GM18498 (cell line): ENCODE measurements around the gene XIRP1.

Experiments
- ATAC-seq: cut with Tn5 transposase; IDR thresholded peaks from one replicate; pipeline ENCODE4 v1.9.1; 2021; ENCODE audit warnings: mild to moderate bottlenecking, moderate library complexity; ENCODE audit not compliant: unreplicated experiment

The XIRP1 gene

DNA sequence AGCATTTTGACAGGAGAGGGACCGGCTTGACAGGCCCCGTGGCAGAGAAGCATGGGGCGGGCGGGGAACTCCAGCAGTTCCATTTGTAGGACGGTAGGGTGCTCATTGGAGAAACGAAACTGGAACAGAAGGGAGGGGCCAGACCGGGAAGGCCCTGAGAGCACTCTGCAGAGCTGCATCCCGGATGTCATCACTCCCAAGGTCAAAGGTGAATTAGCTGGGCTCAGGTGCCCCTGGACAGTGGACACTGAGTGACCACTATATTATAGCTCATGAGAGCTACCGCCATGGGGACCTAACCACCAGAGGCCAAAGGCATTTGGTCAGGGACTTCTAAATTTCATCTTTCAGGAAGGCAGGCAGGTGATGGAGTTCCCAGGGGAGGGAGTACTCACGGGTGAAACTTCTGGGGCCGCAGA is 46.3 kb downstream of the XIRP1 start:
- no peak for ATAC-seq

DNA sequence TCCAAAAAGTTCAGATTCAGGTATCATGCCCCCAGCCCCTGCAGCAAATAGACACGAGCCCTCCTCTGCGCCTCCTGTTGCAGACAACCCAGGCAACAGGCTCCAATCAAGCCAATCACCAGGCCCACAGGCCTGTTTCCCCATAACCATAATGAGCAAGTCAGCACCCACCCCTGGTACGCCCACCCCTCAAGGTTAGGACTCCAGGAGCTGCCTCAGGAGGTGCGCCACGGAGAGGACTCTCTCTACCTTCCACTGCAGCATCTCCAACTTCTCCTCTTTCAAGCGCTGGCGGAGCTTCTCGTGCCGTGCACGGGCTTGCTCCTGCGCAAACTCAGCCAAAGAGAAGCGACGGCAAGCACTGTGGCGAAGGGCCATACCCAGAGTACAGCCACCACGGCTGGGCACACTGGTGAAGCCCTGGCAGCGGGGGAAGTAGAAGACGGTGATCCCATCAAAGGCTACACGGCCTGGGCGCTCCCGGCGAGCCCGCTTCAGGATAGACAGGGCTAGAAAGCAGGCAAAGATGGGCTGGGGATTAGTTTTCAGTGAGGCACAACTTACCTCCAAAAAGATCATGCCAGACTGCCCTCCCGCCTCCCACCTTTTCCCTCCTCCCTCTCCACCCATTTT is 47.5 kb downstream of the XIRP1 start:
- no peak for ATAC-seq

DNA sequence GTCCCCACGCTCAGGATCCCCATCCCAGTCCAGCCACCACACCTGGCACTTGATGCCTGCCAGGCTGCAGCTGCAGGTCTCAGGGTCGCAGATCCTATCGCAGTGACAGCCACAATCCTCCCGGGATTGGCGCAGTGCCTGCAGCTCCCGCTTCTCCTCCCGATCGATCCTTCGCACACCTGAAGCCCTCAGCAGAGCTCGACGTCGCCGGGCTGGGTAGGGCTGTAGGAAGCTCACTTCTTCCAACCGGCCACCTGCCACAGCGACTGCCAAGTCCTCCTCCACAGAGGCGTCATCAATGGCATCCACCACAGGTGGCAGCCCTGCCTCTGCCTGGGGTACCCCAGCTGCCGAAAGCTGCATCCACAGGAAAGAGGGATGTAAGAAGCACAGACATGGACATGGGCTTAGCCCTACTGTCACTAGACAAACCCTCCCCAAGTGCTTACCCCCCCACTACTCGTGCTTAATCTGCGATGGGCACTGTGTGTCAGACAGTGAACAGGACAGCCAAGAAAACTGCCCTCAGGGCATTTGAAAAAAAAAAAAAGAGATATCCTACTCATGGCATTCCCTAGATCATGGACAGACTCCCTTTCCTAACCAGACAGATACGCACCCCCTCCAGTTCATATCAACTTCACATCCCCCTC is 48.2 kb downstream of the XIRP1 start:
- no peak for ATAC-seq

DNA sequence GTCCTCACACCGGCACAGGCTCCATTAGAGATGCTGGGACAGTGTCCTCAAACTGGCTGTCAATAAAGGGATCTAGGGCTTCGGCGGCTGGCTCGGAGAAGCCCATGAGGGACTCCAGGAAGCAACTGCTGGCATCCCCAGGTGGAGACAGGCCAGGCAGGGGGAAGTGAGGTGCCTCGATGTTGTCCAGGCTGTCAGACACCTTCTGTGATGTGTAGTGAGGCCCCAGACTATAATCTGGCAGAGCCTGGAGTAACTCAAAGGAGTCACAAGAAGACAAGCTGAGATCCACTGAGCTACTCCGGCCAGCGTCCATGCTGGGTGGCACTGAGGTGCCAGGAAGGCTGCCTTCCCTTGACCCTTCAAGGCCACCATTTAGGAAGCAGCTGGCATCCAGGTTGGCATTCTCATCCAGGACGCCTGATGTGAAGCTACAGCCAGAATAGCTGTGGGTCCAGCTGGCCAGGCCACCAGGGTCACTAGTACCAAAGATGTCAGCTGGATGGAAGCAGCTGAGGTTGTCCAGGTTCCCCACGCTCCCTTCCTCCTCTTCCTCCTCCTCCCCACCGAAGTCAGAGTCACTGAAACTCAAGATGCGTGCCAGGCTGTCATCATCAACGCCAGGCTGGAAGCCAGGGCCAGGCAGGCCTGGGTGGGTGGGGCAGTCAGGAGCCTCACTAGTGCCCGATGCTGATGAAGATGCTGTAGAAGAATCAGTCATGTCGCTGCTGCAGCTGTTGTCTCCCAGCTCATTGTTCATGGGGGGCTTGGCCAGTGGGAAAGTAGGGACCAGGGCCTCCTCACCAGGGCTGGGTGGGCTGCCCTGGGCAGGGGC is 49.1 kb downstream of the XIRP1 start:
- ATAC-seq = no peak

DNA sequence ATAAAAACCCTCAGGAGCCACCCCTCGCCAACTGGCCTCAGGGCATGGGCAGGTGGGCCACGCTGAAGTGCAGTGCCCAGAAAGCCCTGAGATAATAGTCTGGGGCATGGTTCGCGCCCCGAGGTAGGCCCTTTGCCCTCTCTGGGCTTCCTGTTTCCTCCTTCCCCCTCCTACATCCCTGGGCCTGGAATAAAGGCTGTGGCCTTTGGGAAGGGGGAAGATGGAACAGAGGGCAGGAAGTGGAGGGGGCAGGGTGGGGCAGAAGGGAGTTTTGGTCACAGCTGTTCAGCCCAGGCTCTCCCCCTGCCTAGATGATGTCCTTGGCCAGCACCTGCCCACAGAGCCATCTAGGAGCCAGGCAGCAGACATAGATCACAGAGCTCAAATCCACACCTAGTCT is 50.3 kb downstream of the XIRP1 start:
- no peak for ATAC-seq

DNA sequence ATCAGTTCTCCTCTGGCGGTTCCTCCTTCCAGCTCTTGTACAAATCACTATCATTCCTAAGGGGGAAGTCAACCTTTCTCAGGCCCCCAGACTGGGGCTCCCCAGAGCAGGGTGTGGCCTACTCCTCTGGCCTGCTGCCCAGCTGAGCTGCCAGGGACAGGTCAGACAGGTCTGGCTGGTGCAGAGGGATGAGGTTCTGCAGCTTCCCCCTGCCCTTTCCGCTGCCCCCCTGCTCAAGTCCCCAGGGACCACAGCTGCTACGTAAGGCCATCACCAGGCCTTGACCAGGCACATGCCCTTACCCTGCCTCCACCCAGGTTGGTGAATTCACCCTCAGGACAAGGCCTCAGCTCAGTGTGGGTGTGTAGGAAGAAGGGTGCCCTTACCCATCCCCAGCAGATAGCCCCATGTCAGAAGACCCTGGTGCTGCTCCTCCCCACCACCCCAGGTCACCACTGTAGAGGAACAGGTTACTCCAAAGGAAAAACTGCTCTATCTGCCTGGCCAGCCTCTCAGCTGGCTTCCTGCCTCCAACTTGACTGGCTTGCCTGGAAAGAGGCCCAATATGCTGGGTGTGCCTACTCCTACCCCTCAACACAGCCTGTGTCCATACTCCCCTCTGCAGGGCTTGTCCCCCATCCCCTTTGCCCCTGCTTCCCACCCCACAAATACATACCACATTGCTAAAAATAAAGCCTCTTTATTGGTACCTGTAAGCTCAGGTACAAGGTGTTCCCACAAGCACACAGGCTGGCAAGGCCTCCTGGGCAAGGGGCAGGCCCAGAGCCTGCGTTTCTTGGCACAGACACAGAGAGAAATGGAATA is 51.0 kb downstream of the XIRP1 start:
- ATAC-seq = no peak

DNA sequence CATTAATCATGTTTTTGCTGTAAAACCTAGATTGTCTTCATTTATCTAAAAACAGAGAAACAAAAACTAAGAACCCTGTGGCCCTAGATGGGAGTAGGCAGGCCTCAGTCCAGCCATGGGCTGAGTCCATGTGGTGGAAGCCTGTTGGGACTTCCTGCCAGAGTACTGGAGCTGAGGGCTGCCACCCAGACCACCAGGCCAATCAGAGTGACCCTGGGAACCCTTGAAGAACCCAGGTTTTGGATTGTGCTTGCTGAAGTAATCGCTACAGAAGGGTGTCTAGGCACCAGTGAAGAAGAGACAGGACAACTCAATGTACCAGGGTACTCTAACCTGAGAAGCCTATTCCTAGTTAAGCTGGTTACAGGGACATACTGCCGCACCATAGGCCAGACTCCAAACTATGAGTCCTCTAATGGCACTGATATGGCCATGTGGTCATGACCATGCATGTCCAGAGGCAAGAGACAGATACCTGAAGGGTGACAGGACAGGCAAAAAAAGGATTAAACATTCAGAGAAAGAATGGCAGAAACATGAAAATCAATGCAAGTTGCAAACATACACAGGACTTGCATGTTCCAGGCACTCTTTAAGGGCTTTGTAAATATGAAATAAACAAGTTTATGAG is 51.9 kb downstream of the XIRP1 start:
- no peak for ATAC-seq

DNA sequence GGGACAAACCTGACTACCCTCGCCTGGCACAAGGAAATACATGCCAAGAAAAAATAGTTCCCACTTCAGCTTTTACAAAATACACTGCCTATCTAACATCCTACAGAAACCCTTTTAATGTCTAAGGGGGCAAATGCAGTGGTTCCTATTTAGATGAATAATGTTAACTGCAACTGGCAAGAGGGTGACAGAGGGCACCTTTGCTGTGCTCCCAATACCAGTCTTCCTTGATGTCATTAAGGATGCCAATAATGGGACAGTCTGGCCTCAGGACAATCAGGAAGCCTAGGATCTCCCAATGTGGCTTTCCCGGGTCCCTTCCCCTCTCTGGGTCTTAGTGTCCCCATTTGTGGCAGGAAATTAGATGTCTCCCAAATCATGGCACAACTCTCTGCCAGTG is 53.0 kb downstream of the XIRP1 start:
- no peak for ATAC-seq

DNA sequence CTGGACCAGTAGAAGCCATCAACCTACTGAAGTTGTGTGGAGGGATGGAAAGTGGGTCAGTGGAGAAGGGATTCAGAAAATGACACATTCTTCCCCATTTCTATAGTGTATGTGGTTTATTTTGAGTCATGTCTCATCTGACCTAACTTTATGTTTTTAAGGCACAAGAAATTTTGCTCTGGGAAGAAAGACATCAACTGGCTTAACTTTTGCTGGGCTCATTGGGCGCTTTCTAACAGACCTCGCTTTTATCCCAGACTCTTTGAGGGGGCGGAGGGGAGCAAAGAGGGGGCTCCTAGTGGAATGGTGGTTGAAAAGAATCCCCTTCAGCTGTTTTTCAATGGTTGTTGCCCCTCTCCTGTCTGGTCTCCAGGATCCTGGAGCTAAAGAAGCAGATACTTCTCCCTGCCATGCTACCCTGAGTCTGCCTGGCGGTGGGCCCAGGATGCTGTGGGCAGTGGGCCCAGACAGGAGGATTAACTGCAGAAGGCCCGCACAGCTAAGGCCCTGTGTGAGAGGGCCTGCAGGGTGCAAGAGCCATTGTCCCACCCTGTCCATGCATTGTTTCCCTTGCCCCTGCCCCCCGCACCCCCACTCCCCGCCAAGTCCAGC is 53.5 kb downstream of the XIRP1 start:
- no peak for ATAC-seq

DNA sequence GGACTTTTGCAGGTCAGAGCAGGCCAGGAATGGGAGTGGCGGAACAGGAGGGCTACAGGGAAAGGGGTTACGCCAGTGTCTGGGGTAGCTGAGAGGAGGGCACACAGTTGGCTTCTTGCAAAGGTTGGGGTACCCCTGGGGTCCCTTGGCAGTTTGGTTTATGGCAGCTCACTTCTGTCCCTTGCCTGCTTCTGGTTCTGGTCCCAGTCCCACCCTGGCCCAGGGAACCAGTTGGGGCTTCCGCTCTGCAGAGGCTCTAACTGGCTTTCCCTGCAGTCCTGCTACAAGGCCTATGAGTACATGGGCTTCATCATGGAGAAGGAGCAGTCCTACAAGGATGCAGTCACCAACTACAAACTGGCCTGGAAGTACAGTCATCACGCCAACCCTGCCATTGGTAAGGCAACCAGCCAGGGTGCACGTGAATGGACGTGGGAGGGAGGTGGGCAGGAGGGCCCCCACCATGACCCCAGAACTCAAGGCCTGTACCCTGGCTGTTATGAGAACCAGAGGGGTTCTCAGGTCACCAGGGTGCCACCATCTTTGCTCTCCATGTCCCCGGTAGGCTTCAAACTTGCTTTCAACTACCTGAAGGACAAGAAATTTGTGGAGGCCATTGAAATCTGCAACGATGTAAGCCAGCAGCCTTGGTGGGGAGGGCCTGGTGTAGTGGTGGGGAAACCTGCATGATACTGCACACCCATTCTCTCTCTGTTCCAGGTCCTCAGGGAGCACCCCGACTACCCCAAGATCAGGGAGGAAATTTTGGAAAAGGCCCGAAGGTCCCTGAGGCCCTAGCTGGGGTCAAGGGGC is 54.2 kb downstream of the XIRP1 start:
- no peak for ATAC-seq

DNA sequence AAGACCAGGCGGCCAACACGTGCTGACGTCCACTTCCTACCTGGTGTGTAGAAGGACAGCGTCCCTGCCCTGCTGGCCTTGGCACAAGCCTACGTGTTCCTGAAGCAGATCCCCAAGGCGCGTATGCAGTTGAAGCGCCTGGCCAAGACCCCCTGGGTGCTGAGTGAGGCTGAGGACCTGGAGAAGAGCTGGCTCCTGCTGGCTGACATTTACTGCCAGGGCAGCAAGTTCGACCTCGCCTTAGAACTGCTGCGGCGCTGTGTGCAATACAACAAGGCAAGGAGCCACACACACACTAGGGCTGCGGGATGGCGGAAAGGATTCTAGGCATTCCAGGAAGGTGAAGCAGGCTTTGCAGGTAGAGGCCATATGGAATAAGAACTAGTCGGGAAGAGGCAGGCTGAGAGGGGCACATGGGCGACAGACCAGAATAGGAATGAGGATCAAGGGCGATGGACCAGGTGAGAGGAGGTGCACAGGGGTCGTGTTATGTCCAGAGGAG is 54.9 kb downstream of the XIRP1 start:
- no peak for ATAC-seq

DNA sequence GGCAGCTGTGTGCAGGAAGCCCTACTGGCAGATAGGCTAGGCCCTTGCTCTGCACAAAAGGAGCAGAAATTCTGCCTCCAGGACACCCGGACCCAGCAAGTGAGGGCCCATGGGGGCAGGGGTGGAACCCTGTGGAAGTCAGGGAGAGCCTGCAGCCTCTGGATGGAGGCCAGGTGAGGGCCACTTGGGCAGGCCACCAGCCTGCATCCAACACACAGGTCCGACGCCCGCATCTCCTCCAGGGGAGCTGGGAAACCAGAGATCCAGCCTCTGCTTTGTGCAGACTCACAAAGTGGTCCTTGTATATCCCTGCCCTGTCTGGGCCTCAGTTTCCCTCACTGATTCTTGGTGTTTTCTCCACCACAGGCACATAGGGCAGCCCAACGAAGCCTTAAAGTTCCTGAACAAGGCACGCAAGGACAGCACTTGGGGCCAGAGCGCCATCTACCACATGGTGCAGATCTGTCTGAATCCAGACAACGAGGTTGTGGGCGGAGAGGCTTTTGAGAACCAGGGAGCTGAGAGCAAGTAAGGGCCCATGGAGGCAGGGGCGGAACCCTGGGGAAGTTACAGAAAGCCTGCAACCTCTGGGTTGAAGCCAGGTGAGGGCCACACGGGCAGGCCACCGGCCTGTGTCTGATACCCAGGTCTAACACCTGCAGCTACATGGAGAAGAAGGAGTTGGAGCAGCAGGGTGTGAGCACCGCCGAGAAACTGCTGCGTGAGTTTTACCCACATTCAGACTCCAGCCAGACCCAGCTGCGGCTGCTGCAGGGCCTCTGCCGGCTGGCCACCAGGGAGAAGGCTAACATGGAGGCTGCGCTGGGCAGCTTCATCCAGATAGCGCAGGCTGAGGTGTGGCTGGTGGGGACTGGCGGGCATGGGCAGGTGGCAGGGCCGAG is 55.6 kb downstream of the XIRP1 start:
- no peak for ATAC-seq

DNA sequence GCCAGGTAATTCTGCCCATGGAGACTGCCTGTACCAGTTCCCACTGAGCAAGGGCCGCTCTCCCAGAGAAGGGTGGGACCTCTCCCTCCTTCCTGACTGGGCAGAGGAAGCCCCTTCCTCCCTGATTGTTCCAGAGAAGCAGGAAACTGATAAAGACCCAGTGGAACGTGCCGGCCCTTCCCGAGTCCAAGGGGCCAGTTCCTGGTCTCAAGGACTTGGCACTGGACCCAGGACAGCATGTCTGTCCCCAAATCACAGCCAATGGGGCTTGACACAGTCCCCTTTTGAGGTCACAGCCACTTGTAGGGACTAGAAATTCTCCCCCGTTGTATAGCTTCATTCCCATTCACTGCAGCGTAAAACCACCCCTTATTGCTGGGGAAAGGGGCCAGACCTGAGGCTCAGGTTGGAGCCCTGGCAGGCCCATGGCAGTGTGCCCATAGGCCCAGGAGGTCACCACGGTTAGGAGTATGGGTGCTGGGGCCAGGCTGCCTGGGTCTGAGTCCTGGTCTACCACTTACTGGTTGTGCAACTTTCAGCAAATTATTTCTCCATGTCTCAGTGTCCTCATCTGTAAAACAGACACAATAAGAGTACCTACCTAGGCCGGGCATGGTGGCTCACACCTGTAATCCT is 57.1 kb downstream of the XIRP1 start:
- no peak for ATAC-seq

DNA sequence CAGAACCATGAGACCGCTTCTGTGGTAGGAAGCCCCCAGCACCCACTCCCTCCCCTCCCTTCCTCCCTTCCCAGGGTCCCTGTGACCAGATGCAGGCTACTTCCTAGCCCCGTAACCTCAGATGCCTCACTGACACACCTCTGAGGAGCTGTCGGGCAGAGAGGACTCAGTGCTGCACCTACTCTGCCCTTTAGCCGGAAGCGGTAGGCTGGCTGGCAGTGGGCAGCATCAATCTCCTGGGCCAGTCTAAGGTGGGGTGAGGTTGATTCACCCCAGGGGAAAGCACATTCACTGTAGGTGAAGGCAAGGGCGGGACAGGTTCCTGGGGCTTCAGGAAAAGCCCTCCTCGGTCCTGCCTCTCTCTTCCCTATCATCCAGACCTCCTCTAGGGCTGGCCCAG is 58.1 kb downstream of the XIRP1 start:
- no peak for ATAC-seq

DNA sequence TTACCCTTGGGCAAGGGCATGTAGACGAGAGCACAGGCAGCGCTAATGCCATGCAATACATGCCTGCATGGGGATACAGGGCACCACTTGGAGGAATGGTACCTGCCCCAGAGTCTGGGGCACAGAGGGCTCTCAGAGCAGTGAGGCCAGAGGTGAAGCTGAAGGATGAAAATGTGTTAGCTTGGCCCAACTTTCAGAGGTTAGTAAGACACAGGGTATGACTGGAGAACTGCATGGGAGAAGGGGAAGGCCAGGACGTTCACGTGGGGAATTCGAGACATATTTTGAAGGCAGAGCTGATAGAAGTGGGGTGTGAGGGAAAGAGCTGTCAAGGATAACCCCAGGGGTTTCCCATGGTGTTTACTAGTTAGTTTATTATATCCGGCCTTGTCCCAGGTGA is 58.6 kb downstream of the XIRP1 start:
- ATAC-seq = no peak
